Trophoblast cell (in vitro differentiated cells and primary cell): ENCODE results near the gene GHRHR.

ENCODE experiments used
- DNase-seq, 2 donors: peaks; one replicate each; pipeline ENCODE4 v3.0.0-alpha.2; 2016
- H2AFZ ChIP-seq: 2 replicates; pipeline ENCODE4 v1.6.1; 2013; ENCODE audit warnings: low read length, moderate library complexity, mild to moderate bottlenecking; ENCODE audit not compliant: insufficient read depth, poor library complexity
- H2AK5ac ChIP-seq: 2 replicates; pipeline ENCODE4 v1.6.1; 2013; ENCODE audit warnings: mild to moderate bottlenecking, low read length
- H2BK120ac ChIP-seq: 2 replicates; pipeline ENCODE4 v1.6.1; 2013; ENCODE audit warnings: low read length, mild to moderate bottlenecking, moderate library complexity; ENCODE audit not compliant: insufficient read depth, poor library complexity
- H2BK12ac ChIP-seq: 2 replicates; pipeline ENCODE4 v1.6.1; 2013; ENCODE audit warnings: mild to moderate bottlenecking, low read length, moderate library complexity
- H2BK5ac ChIP-seq: 2 replicates; pipeline ENCODE4 v1.6.1; 2013; ENCODE audit warnings: low read length, low read depth, moderate library complexity, mild to moderate bottlenecking; ENCODE audit not compliant: poor library complexity
- H3K14ac ChIP-seq: 2 replicates; pipeline ENCODE4 v1.6.1; 2013; ENCODE audit warnings: mild to moderate bottlenecking, low read length
- H3K18ac ChIP-seq: 2 replicates; pipeline ENCODE4 v1.6.1; 2013; ENCODE audit warnings: mild to moderate bottlenecking, low read length
- H3K23ac ChIP-seq: 2 replicates; pipeline ENCODE4 v1.6.1; 2013; ENCODE audit warnings: low read length
- H3K27ac ChIP-seq: 2 replicates; pipeline ENCODE4 v1.5.1; 2013; ENCODE audit warnings: low read depth, mild to moderate bottlenecking, inconsistent platforms, low read length, moderate library complexity
- H3K27me3 ChIP-seq: 2 replicates; pipeline ENCODE4 v1.6.1; 2013; ENCODE audit warnings: inconsistent platforms, mild to moderate bottlenecking, low read length, moderate library complexity; ENCODE audit not compliant: insufficient read depth
- H3K36me3 ChIP-seq, 2 experiments: 1 replicate in 1 of 2; 2 replicates in 1 of 2; pipeline ENCODE4 v1.6.1; 2013; ENCODE audit warnings: low read length in 2 of 2, mild to moderate bottlenecking in 2 of 2, moderate library complexity in 1 of 2; ENCODE audit not compliant: insufficient read depth in 2 of 2, control insufficient read depth in 1 of 2
- H3K4ac ChIP-seq: 2 replicates; pipeline ENCODE4 v1.6.1; 2013; ENCODE audit warnings: low read depth, mild to moderate bottlenecking, low read length, moderate library complexity
- H3K4me1 ChIP-seq, 2 experiments: 1 replicate in 1 of 2; 2 replicates in 1 of 2; pipeline ENCODE4 v1.6.1; 2013; ENCODE audit warnings: low read length in 2 of 2, mild to moderate bottlenecking in 2 of 2, moderate library complexity in 1 of 2; ENCODE audit not compliant: insufficient read depth in 2 of 2, control insufficient read depth in 1 of 2
- H3K4me2 ChIP-seq: 2 replicates; pipeline ENCODE4 v1.6.1; 2013; ENCODE audit warnings: inconsistent platforms, mild to moderate bottlenecking, low read length, moderate library complexity
- H3K4me3 ChIP-seq: 2 replicates; pipeline ENCODE4 v1.5.1; 2013; ENCODE audit warnings: mild to moderate bottlenecking, low read depth, low read length, inconsistent platforms
- H3K79me1 ChIP-seq: one replicate; pipeline ENCODE4 v1.6.1; 2013; ENCODE audit warnings: low read length
- H3K79me2 ChIP-seq: 2 replicates; pipeline ENCODE4 v1.6.1; 2013; ENCODE audit warnings: low read length, mild to moderate bottlenecking; ENCODE audit not compliant: control insufficient read depth, insufficient read depth, poor library complexity
- H3K9ac ChIP-seq: 2 replicates; pipeline ENCODE4 v1.6.1; 2013; ENCODE audit warnings: mild to moderate bottlenecking, low read length
- H3K9me3 ChIP-seq: 2 replicates; pipeline ENCODE4 v1.6.1; 2013; ENCODE audit warnings: low read depth, mild to moderate bottlenecking, control low read depth, inconsistent platforms, low read length; ENCODE audit not compliant: insufficient read depth
- H4K12ac ChIP-seq: 2 replicates; pipeline ENCODE4 v1.6.1; 2013; ENCODE audit warnings: low read depth, mild to moderate bottlenecking, low read length, moderate library complexity
- H4K8ac ChIP-seq: 2 replicates; pipeline ENCODE4 v1.6.1; 2013; ENCODE audit warnings: low read depth, mild to moderate bottlenecking, low read length, moderate library complexity
- H4K91ac ChIP-seq: one replicate; pipeline ENCODE4 v1.6.1; 2013; ENCODE audit warnings: low read depth, mild to moderate bottlenecking, low read length, moderate library complexity
- WGBS: extraction: QIAGEN DNeasy Blood & Tissue Kit; methylation state at CpG from one replicate; pipeline ENCODE4 v1.1.7; 2013; ENCODE audit warnings: missing lambda C conversion rate; ENCODE audit not compliant: insufficient read length, insufficient coverage; ENCODE audit errors: extremely low coverage; 5-methylcytosine and 5-hydroxymethylcytosine counted together

GHRHR gene

GRCh38 chr7:30934732-30935568 is 28.8 kb upstream of the GHRHR start:
- Histone ChIP-seq H3K4ac (no peak overlapping the region), H3K9ac (no peak overlapping the region), H4K12ac (no peak overlapping the region), H3K14ac (no peak overlapping the region), H2AFZ (no peak overlapping the region), H3K9me3 (no peaks in the 10 kb centered on the region), H3K4me3 (no peak overlapping the region), H3K4me2 (no peak overlapping the region), H3K36me3 (no peaks in the 10 kb centered on the region), H4K91ac (peak overlapping the region; percentile 30), H3K27ac (no peak overlapping the region), H2BK5ac (no peak overlapping the region), H3K79me1 (peaks cover 15% of the 10 kb centered on the region), H3K4me1 (peaks cover 18 to 19% of the 10 kb centered on the region in 2 experiments), H4K8ac (no peak overlapping the region), H3K18ac (no peak overlapping the region), H2BK120ac (no peak overlapping the region), H3K27me3 (no peaks in the 10 kb centered on the region), H3K23ac (no peak overlapping the region), H3K79me2 (no peaks in the 10 kb centered on the region), H2BK12ac (no peak overlapping the region), H2AK5ac (no peak overlapping the region)
- no peak for DNase-seq
- WGBS, result no CpG with 5 or more reads among the region's 6 CpGs

DNA sequence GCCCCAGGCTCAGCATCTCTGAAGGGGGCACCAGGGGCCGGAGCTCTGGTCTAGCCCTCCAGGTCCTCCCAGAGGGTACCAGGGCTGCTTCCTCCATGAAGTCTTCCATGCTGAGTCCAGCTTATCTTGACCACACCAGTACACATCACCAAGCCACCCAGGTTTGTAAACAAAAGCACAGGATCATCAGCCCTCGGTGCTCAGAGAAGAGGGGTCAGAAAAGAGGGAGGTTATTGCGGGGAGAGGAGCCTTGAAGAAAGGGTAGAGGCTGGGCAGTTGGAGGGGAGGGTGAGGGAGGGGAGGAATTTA is 28.2 kb upstream of the GHRHR start:
- Histone ChIP-seq H2BK120ac (no peak overlapping the region), H3K4me2 (no peak overlapping the region), H3K14ac (no peak overlapping the region), H3K4me1 (peaks cover 18 to 19% of the 10 kb centered on the region in 2 experiments), H3K36me3 (no peaks in the 10 kb centered on the region), H3K9me3 (no peaks in the 10 kb centered on the region), H3K4ac (no peak overlapping the region), H2BK12ac (no peak overlapping the region), H3K23ac (no peak overlapping the region), H3K27me3 (no peaks in the 10 kb centered on the region), H2AFZ (no peak overlapping the region), H3K9ac (no peak overlapping the region), H3K27ac (no peak overlapping the region), H4K8ac (no peak overlapping the region), H4K91ac (no peak overlapping the region), H3K4me3 (no peak overlapping the region), H3K79me2 (no peaks in the 10 kb centered on the region), H2AK5ac (no peak overlapping the region), H3K18ac (no peak overlapping the region), H3K79me1 (peaks cover 15% of the 10 kb centered on the region), H2BK5ac (no peak overlapping the region), H4K12ac (no peak overlapping the region)
- no CpG with 5 or more reads among the region's 3 CpGs for WGBS
- no peak for DNase-seq

DNA sequence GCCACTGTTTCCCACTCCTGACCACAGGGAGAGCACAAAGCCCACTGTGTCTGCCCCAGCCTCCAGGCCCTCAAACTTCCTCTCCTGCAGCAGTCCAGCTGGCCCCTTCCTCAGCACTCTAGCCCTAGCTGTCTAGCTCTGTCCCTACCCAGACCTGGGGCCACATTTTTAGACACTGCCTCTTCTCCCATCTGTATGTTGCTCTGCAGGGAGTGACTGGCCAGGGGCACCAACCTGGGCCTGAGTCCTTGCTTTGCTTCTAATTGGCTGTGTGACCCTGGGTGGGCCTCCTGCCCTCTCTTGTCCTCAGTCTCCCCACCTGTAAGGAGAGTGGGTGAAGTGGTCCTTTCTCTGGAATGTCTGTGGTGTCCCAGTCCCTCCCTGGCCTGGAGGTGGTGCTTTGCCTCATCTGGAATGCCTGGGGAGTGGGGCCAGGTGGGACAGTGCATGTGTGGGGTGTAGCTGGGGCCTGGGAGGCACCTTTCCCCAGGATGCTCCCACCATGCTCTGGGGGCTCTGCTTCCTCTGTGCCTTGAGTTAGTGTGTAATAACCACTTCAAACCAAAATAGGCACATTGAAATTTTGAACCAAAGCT is 27.0 kb upstream of the GHRHR start:
- Histone ChIP-seq H3K4me2 (no peak overlapping the region), H3K9me3 (no peaks in the 10 kb centered on the region), H4K91ac (peak overlapping the region; percentile 20), H2BK5ac (no peak overlapping the region), H4K12ac (no peak overlapping the region), H4K8ac (no peak overlapping the region), H3K36me3 (no peaks in the 10 kb centered on the region), H2AK5ac (no peak overlapping the region), H2BK12ac (peak overlapping the region; percentile 43), H3K27me3 (no peaks in the 10 kb centered on the region), H3K27ac (no peak overlapping the region), H3K79me1 (peaks cover 10% of the 10 kb centered on the region), H3K23ac (no peak overlapping the region), H2BK120ac (no peak overlapping the region), H3K9ac (no peak overlapping the region), H3K14ac (no peak overlapping the region), H3K4me1 (peaks cover 8 to 9% of the 10 kb centered on the region in 2 experiments), H2AFZ (no peak overlapping the region), H3K4me3 (no peak overlapping the region), H3K79me2 (no peaks in the 10 kb centered on the region), H3K18ac (no peak overlapping the region), H3K4ac (no peak overlapping the region)
- no peak for DNase-seq

DNA sequence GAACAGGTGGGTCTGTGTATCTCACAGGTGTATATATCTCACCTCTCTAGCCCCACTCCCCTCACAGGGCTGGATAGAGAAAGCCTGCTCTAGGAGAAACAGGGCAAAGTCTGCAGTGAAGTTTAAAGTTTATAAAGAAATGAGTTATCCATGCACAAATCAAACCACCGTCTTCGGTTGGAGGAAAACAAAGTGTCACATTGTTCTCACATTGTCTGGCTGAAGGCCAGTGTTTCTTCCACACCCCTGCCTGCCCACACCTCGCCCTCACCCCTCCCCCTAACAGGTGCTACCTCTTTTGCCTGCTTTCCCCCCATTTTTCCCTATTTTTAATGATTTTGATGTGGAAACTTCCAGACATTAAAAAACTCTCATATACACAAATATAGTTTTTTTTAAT is 26.3 kb upstream of the GHRHR start:
- H2AFZ ChIP-seq, result no peak overlapping the region
- H3K9me3 ChIP-seq, result no peaks in the 10 kb centered on the region
- no peak overlapping the region for H3K23ac ChIP-seq
- no peak overlapping the region for H2AK5ac ChIP-seq
- H3K36me3 ChIP-seq, result no peaks in the 10 kb centered on the region
- H4K12ac ChIP-seq, result no peak overlapping the region
- no peak overlapping the region for H4K91ac ChIP-seq
- H3K4me2 ChIP-seq, result no peak overlapping the region
- no peak overlapping the region for H3K4me3 ChIP-seq
- no peak overlapping the region for H3K27ac ChIP-seq
- H3K14ac ChIP-seq, result no peak overlapping the region
- peaks cover 6% of the 10 kb centered on the region for H3K79me1 ChIP-seq
- H4K8ac ChIP-seq, result no peak overlapping the region
- H3K18ac ChIP-seq, result no peak overlapping the region
- H3K4ac ChIP-seq, result no peak overlapping the region
- no peaks in the 10 kb centered on the region for H3K79me2 ChIP-seq
- DNase-seq, result no peak
- no peak overlapping the region for H2BK12ac ChIP-seq
- H2BK120ac ChIP-seq, result no peak overlapping the region
- H3K4me1 ChIP-seq, result peaks cover 4 to 5% of the 10 kb centered on the region in 2 experiments
- no peak overlapping the region for H3K9ac ChIP-seq
- H2BK5ac ChIP-seq, result no peak overlapping the region
- H3K27me3 ChIP-seq, result no peaks in the 10 kb centered on the region
- no CpG with 5 or more reads among the region's 3 CpGs for WGBS
